H9 (cell line): Measurements from ENCODE around the gene UVRAG. TPM values are rescaled to one million over a fixed set of nuclear protein-coding genes. Genes with fewer than 3 reads are reported as not detected.

Experiments used
- DNase-seq: peaks from one replicate; pipeline ENCODE4 v3.0.0-alpha.2; 2017
- H2AFZ ChIP-seq: one replicate; pipeline ENCODE4 v1.6.1; 2013; ENCODE audit warnings: mild to moderate bottlenecking, low read length, control low read depth, moderate library complexity
- H2AK5ac ChIP-seq: 2 replicates; pipeline ENCODE4 v1.6.1; 2013; ENCODE audit warnings: low read length, control low read depth, mixed read lengths; ENCODE audit not compliant: insufficient read length
- H2BK120ac ChIP-seq: one replicate; pipeline ENCODE4 v1.6.1; 2013; ENCODE audit warnings: low read depth, mild to moderate bottlenecking, low read length, control low read depth, inconsistent platforms; ENCODE audit not compliant: poor library complexity, severe bottlenecking
- H2BK12ac ChIP-seq: 2 replicates; pipeline ENCODE4 v1.6.1; 2013; ENCODE audit warnings: low read length, control low read depth, mixed read lengths, low read depth; ENCODE audit not compliant: insufficient read length
- H2BK15ac ChIP-seq: 2 replicates; pipeline ENCODE4 v1.6.1; 2013; ENCODE audit warnings: low read depth, low read length, control low read depth
- H2BK20ac ChIP-seq: one replicate; pipeline ENCODE4 v1.6.1; 2013; ENCODE audit warnings: low read depth, mild to moderate bottlenecking, low read length, control low read depth, inconsistent platforms; ENCODE audit not compliant: poor library complexity, severe bottlenecking
- H2BK5ac ChIP-seq: 2 replicates; pipeline ENCODE4 v1.6.1; 2013; ENCODE audit warnings: low read length, control low read depth, mixed read lengths; ENCODE audit not compliant: insufficient read length
- H3K14ac ChIP-seq: 2 replicates; pipeline ENCODE4 v1.6.1; 2013; ENCODE audit warnings: low read length, control low read depth; ENCODE audit not compliant: insufficient read depth
- H3K18ac ChIP-seq: 2 replicates; pipeline ENCODE4 v1.6.1; 2013; ENCODE audit warnings: low read depth, mild to moderate bottlenecking, mixed read lengths, low read length, control low read depth; ENCODE audit not compliant: insufficient read length
- H3K23ac ChIP-seq: 2 replicates; pipeline ENCODE4 v1.6.1; 2013; ENCODE audit warnings: low read length, control low read depth, mixed read lengths, low read depth; ENCODE audit not compliant: insufficient read length
- H3K23me2 ChIP-seq: 2 replicates; pipeline ENCODE4 v1.6.1; 2013; ENCODE audit warnings: low read depth, mild to moderate bottlenecking, mixed read lengths, low read length, control low read depth; ENCODE audit not compliant: insufficient read length, poor library complexity, severe bottlenecking
- H3K27ac ChIP-seq: 2 replicates; pipeline ENCODE4 v1.5.1; 2013; ENCODE audit warnings: low read length, control low read depth, mixed read lengths, low read depth; ENCODE audit not compliant: insufficient read length
- H3K27me3 ChIP-seq: 2 replicates; pipeline ENCODE4 v1.6.1; 2013; ENCODE audit warnings: low read length, control low read depth, inconsistent platforms; ENCODE audit not compliant: insufficient read depth
- H3K4ac ChIP-seq: 2 replicates; pipeline ENCODE4 v1.6.1; 2013; ENCODE audit warnings: low read depth, mild to moderate bottlenecking, control low read depth, inconsistent platforms, low read length, moderate library complexity
- H3K4me1 ChIP-seq: 2 replicates; pipeline ENCODE4 v1.6.1; 2013; ENCODE audit warnings: low read length, control low read depth, inconsistent platforms; ENCODE audit not compliant: insufficient read depth
- H3K4me2 ChIP-seq: 2 replicates; pipeline ENCODE4 v1.6.1; 2013; ENCODE audit warnings: low read length, control low read depth, mixed read lengths; ENCODE audit not compliant: insufficient read length, insufficient read depth
- H3K56ac ChIP-seq: 2 replicates; pipeline ENCODE4 v1.6.1; 2013; ENCODE audit warnings: low read depth, mild to moderate bottlenecking, mixed read lengths, low read length, control low read depth; ENCODE audit not compliant: insufficient read length
- H3K79me1 ChIP-seq: 2 replicates; pipeline ENCODE4 v1.6.1; 2013; ENCODE audit warnings: low read depth, mild to moderate bottlenecking, moderate library complexity, low read length, control low read depth, inconsistent platforms; ENCODE audit not compliant: insufficient read depth, poor library complexity, severe bottlenecking
- H3K79me2 ChIP-seq: 2 replicates; pipeline ENCODE4 v1.6.1; 2013; ENCODE audit warnings: low read length, control low read depth, inconsistent platforms; ENCODE audit not compliant: insufficient read depth
- H3K9ac ChIP-seq: 2 replicates; pipeline ENCODE4 v1.6.1; 2013; ENCODE audit warnings: low read length, control low read depth, mixed read lengths; ENCODE audit not compliant: insufficient read length; ENCODE audit errors: extremely low read depth
- H3K9me3 ChIP-seq: one replicate; pipeline ENCODE4 v1.6.1; 2013; ENCODE audit warnings: low read depth, low read length, inconsistent platforms; ENCODE audit not compliant: control insufficient read depth
- H3T11ph ChIP-seq: one replicate; pipeline ENCODE4 v1.6.1; 2013; ENCODE audit warnings: mild to moderate bottlenecking, low read length, control low read depth, inconsistent platforms
- H4K20me1 ChIP-seq: one replicate; pipeline ENCODE4 v1.6.1; 2013; ENCODE audit not compliant: control insufficient read depth, insufficient read length, insufficient read depth
- H4K5ac ChIP-seq: 2 replicates; pipeline ENCODE4 v1.6.1; 2013; ENCODE audit warnings: low read depth, mild to moderate bottlenecking, mixed read lengths, low read length, control low read depth; ENCODE audit not compliant: insufficient read length
- H4K8ac ChIP-seq: replicated peaks from 2 replicates; pipeline ENCODE4 v1.6.1; 2013; ENCODE audit warnings: low read length, control low read depth, mixed read lengths, low read depth; ENCODE audit not compliant: insufficient read length
- H4K91ac ChIP-seq: 2 replicates; pipeline ENCODE4 v1.6.1; 2013; ENCODE audit warnings: low read depth, mild to moderate bottlenecking, moderate library complexity, mixed read lengths, low read length, control low read depth; ENCODE audit not compliant: insufficient read length
- H3K27ac Mint-ChIP-seq, 3 experiments: 2 replicates in 2 of 3; 3 replicates in 1 of 3; pipeline ENCODE4 v1.8.0; 2020 to 2021; ENCODE audit warnings: mixed read lengths in 3 of 3, mild to moderate bottlenecking in 1 of 3, moderate library complexity in 1 of 3
- H3K27me3 Mint-ChIP-seq: 2 replicates; pipeline ENCODE4 v1.8.0; 2021; ENCODE audit warnings: low read depth, mild to moderate bottlenecking, moderate library complexity, mixed read lengths
- H3K36me3 Mint-ChIP-seq, 3 experiments: 2 replicates in 2 of 3; 3 replicates in 1 of 3; pipeline ENCODE4 v1.8.0; 2020 to 2021; ENCODE audit warnings: low read depth in 3 of 3, mixed read lengths in 3 of 3; ENCODE audit not compliant: insufficient read depth in 1 of 3
- H3K4me1 Mint-ChIP-seq, 2 experiments: 2 replicates each; pipeline ENCODE4 v1.8.0; 2020; ENCODE audit warnings: mixed read lengths in 2 of 2
- H3K4me3 Mint-ChIP-seq, 2 experiments: 2 replicates in 1 of 2; 3 replicates in 1 of 2; pipeline ENCODE4 v1.8.0; 2020 to 2021; ENCODE audit warnings: mild to moderate bottlenecking in 2 of 2, mixed read lengths in 2 of 2, moderate library complexity in 1 of 2
- H3K9me3 Mint-ChIP-seq, 2 experiments: 2 replicates in 1 of 2; 3 replicates in 1 of 2; pipeline ENCODE4 v1.8.0; 2020; ENCODE audit warnings: mild to moderate bottlenecking in 2 of 2, mixed read lengths in 2 of 2, moderate library complexity in 1 of 2
- WGBS: extraction: QIAGEN DNeasy Blood & Tissue Kit; methylation state at CpG from one replicate; pipeline ENCODE4 v1.1.7; 2013; ENCODE audit warnings: missing lambda C conversion rate, low lambda C conversion rate, mixed read lengths; ENCODE audit not compliant: insufficient read length; ENCODE audit errors: extremely low coverage; 5-methylcytosine and 5-hydroxymethylcytosine counted together
- total RNA-seq: library from RNA; stranded (reverse); gene quantifications from 2 replicates; pipeline ENCODE4 v1.2.1, GENCODE V29; 2021
- TF ChIP-seq, protein P1 (sequence below): fragments of 200-600 bp; sonication (generic); conservative IDR thresholded peaks from 3 replicates; pipeline ENCODE4 v1.8.0; 2021; ENCODE audit warnings: antibody characterized with exemption, mild to moderate bottlenecking

The UVRAG gene
- total RNA-seq, 1 experiment from 2014 or later: 18.5 TPM

DNA sequence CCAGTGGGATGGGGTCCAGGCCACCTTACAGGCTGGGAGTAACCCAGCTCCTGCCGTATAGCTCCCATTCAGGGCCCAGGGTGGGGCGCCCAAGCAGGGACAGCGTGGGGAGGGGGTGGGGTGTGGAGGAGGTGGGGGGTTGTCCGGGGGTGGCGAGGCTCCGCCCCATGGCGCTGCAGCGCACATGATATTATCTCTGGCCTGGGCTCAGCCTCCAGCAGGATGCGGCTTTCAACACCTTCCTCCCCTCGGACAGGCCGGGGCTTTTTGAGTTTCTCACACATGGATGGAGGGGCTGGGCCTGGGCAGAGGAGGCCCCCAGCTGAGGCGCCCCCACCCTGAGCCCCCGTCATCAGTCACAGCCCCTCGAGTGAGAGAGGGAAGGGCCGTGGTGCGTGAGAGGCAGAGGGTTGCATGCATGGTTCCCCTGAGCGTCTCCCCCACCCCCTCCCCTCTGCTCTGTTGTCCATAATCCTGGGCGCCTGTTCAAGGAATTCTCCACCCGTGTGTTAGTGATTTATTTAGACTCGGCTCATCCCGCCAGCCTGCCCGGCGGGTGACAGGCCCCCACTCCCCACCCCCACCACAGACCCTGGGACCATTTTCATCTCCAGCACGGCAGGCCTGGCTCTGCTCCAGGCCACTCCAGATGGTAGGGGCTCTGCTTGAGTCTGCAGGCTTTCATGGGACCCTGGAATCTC is 346.4 kb downstream of the UVRAG start:
- Histone ChIP-seq H3K27ac (no peak overlapping the region), H4K8ac (no peak overlapping the region), H2BK5ac (no peak overlapping the region), H3K23ac (no peak overlapping the region), H3T11ph (no peak overlapping the region), H3K14ac (no peak overlapping the region), H2BK20ac (no peak overlapping the region), H2BK12ac (no peak overlapping the region), H3K4ac (no peak overlapping the region), H2BK15ac (no peak overlapping the region), H2AK5ac (no peak overlapping the region), H2AFZ (no peak overlapping the region), H4K20me1 (no peaks in the 10 kb centered on the region), H3K56ac (no peak overlapping the region), H2BK120ac (no peak overlapping the region), H4K5ac (no peak overlapping the region), H3K9me3 (no peaks in the 10 kb centered on the region), H4K91ac (no peak overlapping the region), H3K9ac (no peak overlapping the region), H3K79me1 (no peaks in the 10 kb centered on the region), H3K79me2 (no peaks in the 10 kb centered on the region), H3K4me1 (0 out of 2 replicates have a peak, but pooled peaks cover 2% of the 10 kb centered on the region), H3K18ac (no peak overlapping the region), H3K27me3 (no peaks in the 10 kb centered on the region; the same call in 1 of the 2 replicates), H3K4me2 (no peak overlapping the region), H3K23me2 (no peaks in the 10 kb centered on the region)
- Mint-ChIP-seq H3K27ac (no peak overlapping the region; a peak in 1 of 7 replicates), H3K4me3 (no peak overlapping the region), H3K9me3 (no peaks in the 10 kb centered on the region; a peak in 1 of 5 replicates), H3K27me3 (peaks cover 54% of the 10 kb centered on the region), H3K4me1 (0 out of 4 replicates have a peak, but pooled peaks cover 0 to 3% of the 10 kb centered on the region in 2 experiments), H3K36me3 (no peaks in the 10 kb centered on the region)
- WGBS: no CpG with 5 or more reads among the region's 24 CpGs
- TF ChIP-seq, protein P1, sequence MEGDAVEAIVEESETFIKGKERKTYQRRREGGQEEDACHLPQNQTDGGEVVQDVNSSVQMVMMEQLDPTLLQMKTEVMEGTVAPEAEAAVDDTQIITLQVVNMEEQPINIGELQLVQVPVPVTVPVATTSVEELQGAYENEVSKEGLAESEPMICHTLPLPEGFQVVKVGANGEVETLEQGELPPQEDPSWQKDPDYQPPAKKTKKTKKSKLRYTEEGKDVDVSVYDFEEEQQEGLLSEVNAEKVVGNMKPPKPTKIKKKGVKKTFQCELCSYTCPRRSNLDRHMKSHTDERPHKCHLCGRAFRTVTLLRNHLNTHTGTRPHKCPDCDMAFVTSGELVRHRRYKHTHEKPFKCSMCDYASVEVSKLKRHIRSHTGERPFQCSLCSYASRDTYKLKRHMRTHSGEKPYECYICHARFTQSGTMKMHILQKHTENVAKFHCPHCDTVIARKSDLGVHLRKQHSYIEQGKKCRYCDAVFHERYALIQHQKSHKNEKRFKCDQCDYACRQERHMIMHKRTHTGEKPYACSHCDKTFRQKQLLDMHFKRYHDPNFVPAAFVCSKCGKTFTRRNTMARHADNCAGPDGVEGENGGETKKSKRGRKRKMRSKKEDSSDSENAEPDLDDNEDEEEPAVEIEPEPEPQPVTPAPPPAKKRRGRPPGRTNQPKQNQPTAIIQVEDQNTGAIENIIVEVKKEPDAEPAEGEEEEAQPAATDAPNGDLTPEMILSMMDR: no peak
- DNase-seq: no peak
